Superior temporal gyrus (tissue), 1 donor: ENCODE results near the gene KLK14.

Source experiments
- DNase-seq: peaks from one replicate; pipeline ENCODE4 v3.0.0-alpha.2; 2016; ENCODE audit errors: extremely low spot score

The KLK14 gene, protein sequence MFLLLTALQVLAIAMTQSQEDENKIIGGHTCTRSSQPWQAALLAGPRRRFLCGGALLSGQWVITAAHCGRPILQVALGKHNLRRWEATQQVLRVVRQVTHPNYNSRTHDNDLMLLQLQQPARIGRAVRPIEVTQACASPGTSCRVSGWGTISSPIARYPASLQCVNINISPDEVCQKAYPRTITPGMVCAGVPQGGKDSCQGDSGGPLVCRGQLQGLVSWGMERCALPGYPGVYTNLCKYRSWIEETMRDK

DNA sequence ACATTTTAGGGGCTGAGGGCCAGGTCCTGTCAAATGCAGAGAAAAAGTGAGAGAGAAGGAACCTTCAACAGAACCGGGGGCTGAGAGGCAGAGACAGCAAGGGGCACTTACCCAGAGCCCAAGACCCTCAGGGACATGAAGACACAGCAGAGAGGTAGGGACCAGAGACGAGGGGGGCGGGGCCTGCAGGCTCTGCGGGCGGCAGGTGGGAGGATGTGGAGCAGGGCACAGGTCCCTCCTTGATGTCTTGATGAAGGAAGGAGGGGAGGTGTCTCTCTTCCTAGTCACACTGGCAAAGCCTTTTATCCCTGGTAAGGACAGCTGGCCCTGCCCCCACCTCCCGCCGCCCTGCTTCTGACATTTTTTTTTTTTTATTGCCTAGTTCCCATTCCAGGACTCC lies at the start of gene KLK14:
Gene KLK14, minus strand, starts transcription at position 277 of the 400 bp plus-strand sequence. Its CDS starts 273 bp downstream, at position 4.
- no peak for DNase-seq

DNA sequence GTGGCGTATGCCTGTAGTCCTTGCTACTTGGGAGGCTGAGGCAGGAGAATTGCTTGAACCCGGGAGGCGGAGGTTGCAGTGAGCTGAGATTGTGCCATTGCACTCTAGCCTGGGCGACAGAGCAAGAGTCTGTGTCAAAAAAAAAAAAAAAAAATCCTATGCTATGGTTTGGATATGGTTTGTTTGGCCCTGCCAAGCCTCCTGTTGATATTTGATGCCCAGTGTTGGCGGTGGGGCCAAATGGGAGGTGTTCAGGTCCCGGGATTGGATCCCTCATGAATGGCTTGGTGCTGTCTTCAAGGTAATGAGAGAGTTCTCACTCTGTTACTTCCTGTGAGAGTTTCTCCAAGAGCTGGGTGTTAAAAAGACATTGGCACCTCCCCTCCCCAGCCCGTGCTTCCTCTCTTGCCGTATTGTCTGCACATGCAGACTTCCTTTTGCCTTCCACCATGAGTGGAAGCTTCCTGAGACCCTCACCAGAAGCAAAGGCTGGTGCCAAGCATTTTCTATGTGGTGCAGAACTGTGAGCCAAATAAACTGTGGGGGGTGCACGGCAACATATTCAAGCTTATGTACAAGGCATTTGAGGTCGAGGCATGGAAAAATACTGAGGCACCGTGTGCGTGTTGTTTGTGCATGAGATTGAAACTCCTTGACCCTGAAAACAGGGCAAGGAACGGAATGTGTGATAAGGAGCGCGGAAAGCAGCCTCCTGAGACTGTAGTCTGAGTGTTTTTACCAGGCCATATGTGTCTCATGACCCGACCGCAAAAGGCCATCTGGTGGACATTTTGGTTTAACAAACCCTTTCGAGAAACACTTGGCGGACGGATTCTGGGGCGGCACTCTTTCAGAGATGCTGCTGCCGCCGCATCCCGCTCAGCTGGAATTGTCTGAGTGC lies 49.3 kb upstream of the KLK14 start:
- no peak for DNase-seq

DNA sequence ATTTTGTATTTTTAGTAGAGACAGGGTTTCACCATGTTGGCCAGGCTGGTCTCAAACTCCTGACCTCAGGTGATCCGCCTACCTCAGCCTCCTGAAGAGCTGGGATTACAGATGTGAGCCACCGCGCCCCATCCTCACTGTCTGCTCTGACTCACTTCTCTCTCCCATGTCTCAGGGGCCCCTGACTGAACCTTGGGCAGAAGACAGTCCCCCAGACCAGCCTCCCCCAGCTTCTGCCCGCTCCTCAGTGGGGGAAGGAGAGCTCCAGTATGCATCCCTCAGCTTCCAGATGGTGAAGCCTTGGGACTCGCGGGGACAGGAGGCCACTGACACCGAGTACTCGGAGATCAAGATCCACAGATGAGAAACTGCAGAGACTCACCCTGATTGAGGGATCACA lies 47.0 kb upstream of the KLK14 start:
- DNase-seq, result no peak

DNA sequence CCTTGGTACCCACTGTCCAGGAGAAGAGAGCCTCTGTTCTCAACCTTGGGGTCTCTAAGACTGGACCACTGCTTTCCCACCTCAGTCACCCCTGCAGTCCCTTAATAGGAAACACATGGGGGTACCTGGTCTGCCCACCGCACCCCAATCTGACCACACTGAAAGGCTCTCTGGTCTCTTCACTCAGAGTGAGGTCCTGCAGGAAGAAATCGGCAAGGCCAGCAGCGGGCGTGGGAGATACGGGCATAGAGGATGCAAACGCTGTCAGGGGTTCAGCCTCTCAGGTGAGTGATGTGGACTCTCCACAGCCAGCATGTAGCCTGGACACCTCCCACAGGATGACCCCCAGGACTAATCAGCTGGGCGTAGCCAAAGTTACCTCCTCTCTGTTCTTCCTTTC lies 45.5 kb upstream of the KLK14 start:
- DNase-seq, result no peak

DNA sequence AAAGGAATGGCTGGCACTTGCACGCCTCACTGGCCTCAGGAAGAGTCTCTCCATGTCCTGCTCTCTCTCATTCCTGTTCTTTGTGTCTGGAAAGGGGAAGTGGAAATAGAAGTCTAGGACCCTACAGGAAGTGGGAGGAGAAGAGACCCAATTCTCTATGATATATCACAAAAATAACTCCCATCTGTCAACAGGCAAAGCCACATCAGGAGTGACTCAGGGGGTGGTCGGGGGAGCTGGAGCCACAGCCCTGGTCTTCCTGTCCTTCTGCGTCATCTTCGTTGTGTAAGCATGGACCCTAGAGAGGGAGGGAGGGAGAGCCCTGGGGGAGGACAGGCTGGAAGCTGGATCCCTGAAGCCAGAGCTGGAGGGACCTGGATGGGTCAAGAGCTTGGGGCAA lies 45.1 kb upstream of the KLK14 start:
- DNase-seq, result no peak

DNA sequence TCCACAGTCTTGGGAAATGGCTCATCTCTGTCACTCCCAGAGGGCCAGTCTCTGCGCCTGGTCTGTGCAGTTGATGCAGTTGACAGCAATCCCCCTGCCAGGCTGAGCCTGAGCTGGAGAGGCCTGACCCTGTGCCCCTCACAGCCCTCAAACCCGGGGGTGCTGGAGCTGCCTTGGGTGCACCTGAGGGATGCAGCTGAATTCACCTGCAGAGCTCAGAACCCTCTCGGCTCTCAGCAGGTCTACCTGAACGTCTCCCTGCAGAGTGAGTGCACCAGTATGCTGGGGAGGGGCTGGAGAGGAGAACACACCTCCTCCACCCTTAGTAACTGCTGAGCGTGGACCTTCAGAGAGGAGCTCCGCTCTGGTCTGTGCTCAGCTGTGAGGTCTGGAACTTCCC lies 44.3 kb upstream of the KLK14 start:
- DNase-seq, result no peak

DNA sequence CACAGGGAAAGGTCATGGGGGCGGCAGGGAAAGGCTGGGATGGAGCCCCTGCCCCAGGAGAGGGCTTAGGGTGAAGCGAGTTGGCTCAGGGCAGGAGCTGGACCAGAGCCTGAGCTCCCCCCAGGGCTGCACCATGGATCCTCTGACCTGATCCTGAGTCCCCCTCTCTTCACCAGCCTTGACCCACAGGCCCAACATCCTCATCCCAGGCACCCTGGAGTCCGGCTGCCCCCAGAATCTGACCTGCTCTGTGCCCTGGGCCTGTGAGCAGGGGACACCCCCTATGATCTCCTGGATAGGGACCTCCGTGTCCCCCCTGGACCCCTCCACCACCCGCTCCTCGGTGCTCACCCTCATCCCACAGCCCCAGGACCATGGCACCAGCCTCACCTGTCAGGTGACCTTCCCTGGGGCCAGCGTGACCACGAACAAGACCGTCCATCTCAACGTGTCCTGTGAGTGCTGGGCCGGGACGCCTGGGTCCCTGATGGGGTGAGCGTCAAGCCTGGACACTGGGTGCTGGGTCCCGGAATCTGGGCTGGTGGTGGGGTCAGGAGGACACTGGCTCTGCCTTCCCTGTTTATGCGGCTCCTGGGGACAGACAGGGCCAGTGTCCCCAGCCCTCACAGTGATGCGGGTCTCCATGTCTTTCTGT lies 42.9 kb upstream of the KLK14 start:
- DNase-seq, result no peak

DNA sequence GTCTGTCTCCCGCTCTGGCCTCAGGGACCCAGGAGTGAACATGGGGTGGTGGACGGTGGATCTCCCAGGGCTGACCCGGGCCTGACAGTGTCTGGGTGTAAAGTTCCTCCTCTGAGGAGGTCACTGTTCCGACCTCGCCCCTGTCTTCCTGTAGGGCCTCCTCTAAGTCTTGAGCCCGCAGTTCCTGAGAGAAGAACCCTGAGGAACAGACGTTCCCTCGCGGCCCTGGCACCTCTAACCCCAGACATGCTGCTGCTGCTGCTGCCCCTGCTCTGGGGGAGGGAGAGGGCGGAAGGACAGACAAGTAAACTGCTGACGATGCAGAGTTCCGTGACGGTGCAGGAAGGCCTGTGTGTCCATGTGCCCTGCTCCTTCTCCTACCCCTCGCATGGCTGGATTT lies 42.0 kb upstream of the KLK14 start, which contains the start of gene SIGLEC9:
Gene SIGLEC9, plus strand, starts transcription at position 178 of the 400 bp plus-strand sequence. Its CDS starts 69 bp downstream, at position 247.
- DNase-seq, result no peak

DNA sequence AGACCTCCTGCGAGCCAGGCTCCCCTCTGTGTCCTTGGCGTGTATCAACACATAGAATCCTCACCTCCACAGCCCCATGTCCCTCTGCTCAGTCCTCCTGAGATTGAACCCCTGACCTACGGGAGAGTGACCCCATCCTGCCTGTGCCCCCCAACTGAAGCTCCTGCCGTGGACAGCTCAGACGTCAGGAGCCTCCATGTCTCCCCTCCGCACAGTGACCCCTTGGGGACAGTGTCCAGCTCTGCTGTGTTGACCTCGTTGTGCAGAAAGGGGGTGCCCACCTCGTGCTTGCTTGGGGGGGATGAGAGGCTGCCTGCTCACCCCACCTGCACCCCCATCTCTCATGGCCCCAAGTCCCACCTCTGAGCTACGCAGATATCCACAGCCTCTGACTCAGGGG lies 41.5 kb upstream of the KLK14 start:
- DNase-seq, result no peak

DNA sequence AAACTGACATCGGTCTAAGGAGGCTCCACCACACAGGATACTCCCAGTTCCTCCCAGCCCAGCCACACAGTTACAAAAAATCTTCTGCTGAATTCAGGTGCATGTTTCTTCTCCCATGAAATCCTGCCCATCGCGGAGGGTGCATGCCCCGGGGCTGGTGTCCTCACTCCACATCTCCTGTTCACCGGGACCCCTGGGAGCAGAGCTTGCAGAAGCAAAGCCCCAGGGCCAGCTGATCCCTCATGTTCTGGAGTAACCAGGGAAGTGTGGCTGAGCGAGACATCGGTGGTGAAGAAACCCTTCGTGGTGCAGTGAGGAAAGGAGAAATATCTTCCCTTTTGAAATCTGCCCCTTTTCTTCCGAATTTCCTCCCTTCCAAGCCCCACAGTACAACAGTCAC lies 41.1 kb upstream of the KLK14 start:
- no peak for DNase-seq

DNA sequence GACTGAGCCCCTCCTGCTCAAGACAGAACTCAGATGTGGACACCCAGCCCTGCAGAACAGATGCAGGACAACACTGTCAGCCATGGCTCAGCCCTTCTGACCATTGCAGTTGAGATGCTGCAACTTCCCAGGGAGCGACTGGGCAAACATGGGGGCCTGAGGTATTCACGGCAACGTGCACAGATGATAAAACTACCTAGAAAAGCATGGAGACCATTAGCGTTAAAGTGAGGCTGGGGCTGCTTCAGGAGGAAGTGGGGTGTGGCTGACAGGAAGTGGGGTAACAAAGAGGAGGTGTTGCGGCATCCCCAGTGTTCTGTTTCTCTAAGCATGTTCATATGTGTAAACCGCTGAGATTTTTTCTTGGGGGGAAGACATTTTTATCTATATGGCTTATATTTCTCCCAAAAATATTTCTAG lies 40.7 kb upstream of the KLK14 start:
- no peak for DNase-seq

DNA sequence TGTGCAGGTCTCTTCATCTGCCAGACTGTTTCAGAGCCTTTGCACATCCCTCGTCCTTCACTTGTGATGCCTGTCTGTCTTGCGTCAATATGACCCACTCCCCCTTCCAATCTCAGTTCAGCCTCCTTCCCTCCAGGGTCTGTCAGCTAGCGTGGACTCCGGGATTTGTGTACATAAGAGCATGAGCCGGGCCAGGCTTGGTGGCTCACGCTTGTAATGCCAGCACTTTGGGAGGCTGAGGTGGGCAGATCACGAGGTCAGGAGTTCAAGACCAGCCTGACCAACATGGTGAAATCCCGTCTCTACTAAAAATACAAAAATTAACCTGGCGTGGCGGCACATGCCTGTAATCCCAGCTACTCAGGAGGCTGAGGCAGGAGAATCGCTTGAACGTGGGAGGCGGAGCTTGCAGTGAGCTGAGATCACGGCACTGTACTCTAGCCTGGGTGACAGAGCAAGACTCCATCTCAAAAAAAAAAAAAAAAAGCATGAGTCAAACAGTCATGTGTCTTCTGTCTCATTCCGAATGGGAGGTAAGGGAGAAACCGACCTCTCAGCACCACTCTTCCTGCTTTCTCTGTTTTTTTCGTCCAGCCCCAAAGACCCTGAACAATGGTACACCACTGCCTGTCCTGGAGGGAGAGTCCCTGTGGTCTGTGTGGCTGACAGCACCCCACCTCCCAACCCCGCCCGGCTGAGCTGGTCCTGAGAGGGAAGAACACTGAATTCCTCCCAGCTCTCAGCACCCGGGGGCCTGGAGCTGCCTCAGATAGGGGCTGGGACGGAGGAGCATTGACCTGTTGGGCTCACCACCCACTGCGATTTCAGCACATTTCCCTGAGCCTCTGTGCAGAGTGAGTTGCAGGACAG lies 39.7 kb upstream of the KLK14 start:
- no peak for DNase-seq

DNA sequence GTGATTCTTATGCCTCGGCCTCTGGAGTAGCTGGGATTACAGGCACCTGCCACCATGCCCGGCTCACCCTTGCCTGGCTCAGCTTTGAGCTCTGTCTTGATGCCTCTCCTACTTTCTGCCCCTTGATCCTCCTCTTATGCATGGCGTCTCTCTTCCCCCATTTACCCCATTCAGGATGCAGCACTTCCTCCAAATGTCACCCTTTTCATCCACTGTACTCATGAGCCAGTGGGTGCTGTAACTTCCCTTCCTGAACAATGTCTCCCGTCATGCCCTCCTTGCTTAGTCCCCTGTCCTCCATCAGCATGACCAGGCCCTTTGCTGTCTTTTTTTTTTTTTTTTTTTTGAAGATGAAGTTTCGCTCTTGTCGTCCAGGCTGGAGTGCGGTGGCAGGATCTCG lies 38.6 kb upstream of the KLK14 start:
- DNase-seq, result no peak

DNA sequence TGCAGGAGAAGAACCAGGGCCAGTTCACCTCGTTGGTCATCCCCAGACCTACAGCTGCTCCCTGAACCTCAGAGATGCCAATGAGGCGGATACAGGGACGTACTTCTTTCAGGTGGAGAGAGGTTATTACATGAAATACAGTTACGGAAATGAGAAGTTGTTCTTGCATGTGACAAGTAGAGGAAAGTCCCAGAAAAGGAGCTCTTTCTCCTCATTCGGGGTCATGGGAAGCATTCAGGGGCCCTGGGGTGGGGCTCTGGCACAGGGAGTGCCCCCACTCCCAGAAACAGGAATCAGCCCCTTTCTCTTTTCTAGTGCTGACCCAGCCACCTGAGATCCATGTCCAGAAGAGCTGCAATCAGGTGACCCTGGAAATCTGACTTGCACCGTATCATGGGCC lies 37.5 kb upstream of the KLK14 start:
- DNase-seq, result no peak

DNA sequence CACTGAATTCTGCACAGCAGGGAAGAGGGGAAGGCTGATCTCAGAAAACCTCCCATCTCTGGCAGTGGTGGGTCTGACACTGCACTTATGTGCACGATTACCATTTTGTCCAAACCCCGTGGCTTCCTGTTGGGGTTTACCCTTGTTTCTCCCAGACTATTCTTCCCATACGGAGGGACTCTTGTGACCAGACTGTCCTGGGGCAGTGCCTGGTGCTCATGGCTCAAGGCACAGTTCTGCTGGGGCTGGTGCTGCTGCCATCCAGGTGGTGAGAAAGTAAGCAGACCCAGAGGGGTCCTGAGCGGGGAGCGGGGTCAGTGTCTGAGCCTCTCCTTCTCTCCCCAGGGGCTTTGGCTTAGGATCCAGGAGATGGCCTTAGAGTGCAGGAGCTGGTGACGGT lies 36.9 kb upstream of the KLK14 start:
- DNase-seq, result no peak

DNA sequence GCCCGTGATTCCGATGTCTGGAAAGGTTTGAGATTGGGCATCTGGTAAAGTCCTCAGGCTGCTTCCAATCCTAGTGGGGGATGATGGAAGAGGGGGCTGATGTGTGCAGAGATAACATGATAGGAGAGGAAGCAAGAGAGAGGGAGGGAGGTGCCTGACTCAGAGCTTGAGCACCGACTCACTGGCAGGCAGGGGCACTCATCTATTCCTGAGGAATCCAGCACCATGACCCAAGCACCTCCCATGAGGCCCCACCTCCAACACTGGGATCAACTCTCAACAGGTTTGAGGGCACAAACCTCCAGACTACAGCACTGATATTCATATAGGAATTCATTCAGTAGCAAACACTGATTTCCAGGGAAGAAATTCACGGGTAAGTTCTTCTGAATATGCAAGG lies 36.4 kb upstream of the KLK14 start:
- no peak for DNase-seq

DNA sequence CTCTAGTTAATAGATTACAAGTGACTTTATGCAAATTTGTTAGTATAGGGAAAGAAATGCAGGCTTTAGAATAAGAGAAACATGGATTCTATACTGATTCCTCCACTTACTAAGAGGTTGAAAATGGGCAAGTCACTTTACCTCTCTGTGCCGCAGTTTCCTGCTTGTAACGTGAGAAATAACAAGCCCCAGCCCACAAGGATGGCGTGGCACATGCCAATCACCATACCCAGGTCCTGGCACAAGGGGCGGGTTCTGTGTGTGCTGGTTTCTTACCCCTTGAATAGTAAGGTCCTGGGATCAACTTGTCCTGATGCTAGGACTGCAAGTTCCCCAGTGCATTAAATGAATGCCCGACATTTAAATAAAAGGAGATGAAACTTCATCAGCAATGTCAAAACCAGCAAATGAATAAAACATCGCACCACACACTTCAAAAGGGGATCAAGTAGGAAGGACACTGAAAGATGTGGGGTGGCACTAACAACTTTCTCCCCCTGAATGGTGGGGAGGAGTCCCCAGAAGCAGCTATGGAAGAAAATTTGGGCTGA lies 34.1 kb upstream of the KLK14 start:
- DNase-seq, result no peak

DNA sequence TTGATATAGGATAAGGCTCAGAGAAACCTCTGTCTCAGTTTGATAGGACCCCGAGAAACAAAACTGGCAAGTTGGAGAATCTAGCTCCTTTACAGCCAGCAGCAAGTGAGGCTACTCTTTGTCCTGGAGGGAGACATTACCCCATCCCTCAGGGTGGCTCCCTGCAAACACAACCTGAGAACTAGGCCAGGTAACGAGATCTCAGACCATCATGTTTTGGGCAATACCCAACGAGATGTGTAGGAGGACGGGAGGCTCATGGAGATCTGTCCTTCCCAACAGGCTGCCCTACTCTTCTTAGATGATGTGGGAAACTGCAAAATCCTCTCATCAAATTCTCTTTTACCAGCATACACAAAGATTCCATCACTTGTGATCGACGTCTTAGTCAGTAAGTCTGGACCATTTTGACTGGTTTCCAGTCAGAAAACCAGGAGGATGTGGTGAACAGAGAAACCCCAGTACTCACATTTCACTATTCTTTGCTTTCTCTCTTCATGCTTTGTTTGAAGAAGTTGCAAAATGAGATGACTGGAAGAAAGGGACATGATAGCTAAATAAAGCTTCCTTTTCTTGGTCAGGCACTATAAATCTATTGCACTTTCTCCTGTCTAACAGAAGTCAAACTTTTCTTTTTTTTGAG lies 31.5 kb upstream of the KLK14 start:
- no peak for DNase-seq

DNA sequence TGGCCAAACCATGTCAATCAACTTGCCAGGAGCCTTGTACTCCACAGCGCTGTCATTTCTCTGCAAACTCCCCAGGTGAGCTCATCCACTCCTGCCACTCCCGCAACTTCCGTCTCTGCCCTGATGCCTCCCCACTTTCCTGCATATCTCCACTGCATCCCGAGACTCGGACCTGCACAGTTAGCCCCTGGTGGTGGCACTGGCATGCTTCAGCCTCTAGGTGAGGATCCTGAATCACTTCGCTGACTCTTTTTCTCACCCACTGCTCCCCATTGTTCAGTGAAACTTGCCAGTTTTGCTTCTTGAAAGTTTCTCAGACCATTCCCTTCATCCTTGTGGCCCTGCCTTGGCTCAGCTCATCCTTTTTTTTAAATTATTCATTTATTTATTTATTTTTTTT lies 28.9 kb upstream of the KLK14 start:
- no peak for DNase-seq

DNA sequence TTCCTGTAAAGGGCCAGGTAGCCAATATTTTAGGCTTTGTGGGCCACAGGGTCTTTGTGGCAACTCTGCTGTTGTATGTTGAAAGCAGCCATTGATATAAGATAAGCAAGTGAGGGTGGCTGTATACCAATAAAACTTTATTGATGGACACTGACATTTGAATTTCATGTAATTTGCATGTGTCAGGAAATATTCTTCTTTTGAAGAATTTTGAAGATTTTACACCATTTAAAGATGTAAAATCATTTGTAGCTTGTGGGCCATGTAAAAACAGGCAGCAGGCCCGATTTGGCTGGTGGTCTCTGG lies 27.9 kb upstream of the KLK14 start:
- no peak for DNase-seq

DNA sequence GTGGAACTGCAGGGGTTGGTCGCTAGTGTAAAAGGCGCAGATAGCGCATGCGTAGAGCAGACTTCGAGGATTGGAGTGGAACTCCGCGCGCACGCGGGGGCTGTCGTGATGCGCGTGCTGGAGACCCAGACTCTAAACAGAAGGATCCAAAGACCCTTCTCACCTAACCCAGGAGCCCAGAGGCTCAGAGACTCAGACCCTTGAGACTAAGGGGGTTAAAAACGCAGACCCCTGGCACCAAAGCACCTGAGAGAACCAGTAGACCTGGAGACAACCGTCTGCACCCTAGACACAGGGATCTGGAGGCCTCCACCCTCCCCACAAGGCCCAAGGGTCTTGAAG lies 26.1 kb upstream of the KLK14 start:
- DNase-seq, result no peak
